ENCODE measurements around the gene DHCR24.

Gene DHCR24

GRCh38 chr1:54816130-54816529 lies 70.9 kb downstream of the DHCR24 start:
- DNase-seq (ENCODE audit: low read depth, low spot score), result no peak

- DNase-seq (ENCODE audit: low read depth, low spot score), result no peak
These were observed 71.7 kb downstream of the DHCR24 start for GRCh38 chr1:54815086-54815876.

GRCh38 chr1:54814571-54814970 lies 72.4 kb downstream of the DHCR24 start:
- DNase-seq (ENCODE audit: low read depth, low spot score), result no peak

- DNase-seq (ENCODE audit: low read depth, low spot score), result no peak
These were observed 72.9 kb downstream of the DHCR24 start for GRCh38 chr1:54814126-54814498.

GRCh38 chr1:54813485-54814125 lies 73.4 kb downstream of the DHCR24 start:
- DNase-seq (ENCODE audit: low read depth, low spot score), result no peak

- DNase-seq (ENCODE audit: low read depth, low spot score), result no peak
These were observed 74.1 kb downstream of the DHCR24 start for GRCh38 chr1:54812801-54813484.

GRCh38 chr1:54811739-54812655 lies 75.0 kb downstream of the DHCR24 start:
- no peak for DNase-seq (ENCODE audit: low read depth, low spot score)

GRCh38 chr1:54811066-54811465 lies 75.9 kb downstream of the DHCR24 start:
- no peak for DNase-seq (ENCODE audit: low read depth, low spot score)

- DNase-seq (ENCODE audit: low read depth, low spot score), result no peak
These were observed 76.6 kb downstream of the DHCR24 start for GRCh38 chr1:54810153-54810942.

GRCh38 chr1:54809496-54810074 lies 77.4 kb downstream of the DHCR24 start:
- DNase-seq (ENCODE audit: low read depth, low spot score), result no peak

GRCh38 chr1:54808443-54809207 lies 78.4 kb downstream of the DHCR24 start:
- no peak for DNase-seq (ENCODE audit: low read depth, low spot score)

- no peak for DNase-seq (ENCODE audit: low read depth, low spot score)
These were observed 79.2 kb downstream of the DHCR24 start for GRCh38 chr1:54807756-54808155.

- DNase-seq (ENCODE audit: low read depth, low spot score), result no peak
These were observed 79.9 kb downstream of the DHCR24 start for GRCh38 chr1:54806931-54807611.

- no peak for DNase-seq (ENCODE audit: low read depth, low spot score)
These were observed 81.0 kb downstream of the DHCR24 start for GRCh38 chr1:54805981-54806381.

- DNase-seq (ENCODE audit: low read depth, low spot score), result no peak
These were observed 81.5 kb downstream of the DHCR24 start for GRCh38 chr1:54805466-54805865.

GRCh38 chr1:54804471-54805132 lies 82.4 kb downstream of the DHCR24 start:
- DNase-seq (ENCODE audit: low read depth, low spot score), result no peak

GRCh38 chr1:54803761-54804470 lies 83.1 kb downstream of the DHCR24 start:
- no peak for DNase-seq (ENCODE audit: low read depth, low spot score)
